NCI-H510A treated with DMSO at 0.1 percent for 48 hours (cell line): ENCODE results near the gene SCGN.

ENCODE experiments used
- DNase-seq: peaks from one replicate; lab custom pipeline; 2025; lab: John Stamatoyannopoulos, UW

SCGN gene

DNA sequence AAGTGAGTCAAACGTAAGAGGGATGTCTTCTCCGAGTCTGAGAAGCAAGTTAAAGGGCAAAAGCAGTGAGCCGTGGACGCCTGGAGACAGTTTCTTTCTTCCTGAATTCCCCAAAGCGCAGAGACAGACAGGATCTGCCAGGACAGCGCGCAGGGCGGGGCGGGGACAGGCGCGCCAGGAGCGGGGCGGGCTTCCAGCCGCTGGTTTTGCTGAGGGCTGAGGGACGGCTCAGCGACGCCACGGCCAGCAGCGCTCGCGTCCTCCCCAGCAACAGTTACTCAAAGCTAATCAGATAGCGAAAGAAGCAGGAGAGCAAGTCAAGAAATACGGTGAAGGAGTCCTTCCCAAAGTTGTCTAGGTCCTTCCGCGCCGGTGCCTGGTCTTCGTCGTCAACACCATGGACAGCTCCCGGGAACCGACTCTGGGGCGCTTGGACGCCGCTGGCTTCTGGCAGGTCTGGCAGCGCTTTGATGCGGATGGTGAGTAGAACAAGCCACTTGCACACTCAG, at the start of gene SCGN:
Gene SCGN, plus strand, starts transcription at position 209 of the 509 bp plus-strand sequence. Its CDS starts 189 bp downstream, at position 398.
- peak; percentile 71 for DNase-seq

DNA sequence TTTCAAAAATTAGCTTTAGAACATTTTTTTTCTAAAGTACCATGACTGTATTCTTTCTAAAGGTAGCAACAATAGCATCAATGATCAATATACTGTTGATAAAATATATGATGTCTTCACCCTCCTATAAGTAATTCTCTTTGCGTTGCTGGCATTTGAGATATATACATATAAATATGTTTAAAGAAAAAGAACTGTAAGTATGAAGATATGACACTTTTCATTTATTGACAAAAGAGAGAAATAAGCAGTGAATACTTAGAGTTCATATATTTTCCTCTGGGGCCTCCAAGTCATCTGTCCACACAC, 49.4 kb upstream of the SCGN start:
- DNase-seq: no peak

GRCh38 chr6:25603251-25603650, 48.8 kb upstream of the SCGN start:
- no peak for DNase-seq

DNA sequence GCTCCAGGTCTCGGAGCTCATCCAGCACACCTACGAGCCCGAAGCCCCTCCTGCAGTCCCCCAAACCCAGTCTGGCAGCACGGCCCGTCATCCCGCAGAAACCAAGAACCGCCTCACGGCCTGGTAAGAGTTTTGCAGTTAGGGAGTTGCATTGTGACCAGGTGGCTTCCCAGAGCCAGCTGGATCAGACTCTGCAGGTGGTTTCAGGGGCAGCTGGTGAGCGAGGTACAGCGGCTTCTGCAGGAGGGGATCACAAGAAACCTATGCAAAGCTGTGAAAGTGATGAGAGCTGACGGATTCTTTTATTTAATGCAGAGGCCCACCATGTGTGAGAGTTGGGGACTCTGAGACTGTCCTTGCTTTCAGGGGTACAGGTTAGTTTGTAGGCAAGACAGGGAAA, 45.9 kb upstream of the SCGN start:
- peak; percentile 43 for DNase-seq

GRCh38 chr6:25608558-25609174, 43.3 kb upstream of the SCGN start:
- DNase-seq: no peak

DNA sequence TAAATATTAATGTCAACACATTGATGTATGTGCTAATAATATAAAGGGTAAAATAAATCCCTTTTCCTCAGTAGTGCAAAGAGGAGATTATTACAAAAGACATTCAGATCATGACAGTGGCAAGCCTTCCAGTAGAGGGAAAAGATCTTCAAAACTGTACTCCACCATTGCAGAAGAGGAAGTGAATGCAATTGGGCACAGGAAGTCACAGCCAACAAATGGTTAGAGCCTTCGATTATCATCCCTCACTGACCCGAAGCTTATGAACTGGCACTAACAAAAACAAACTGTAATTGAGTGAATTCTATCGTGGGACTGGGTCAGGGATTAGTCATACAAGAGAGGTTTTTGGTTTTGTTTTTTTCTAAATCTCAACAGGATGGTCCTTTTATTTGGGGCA, 39.3 kb upstream of the SCGN start:
- no peak for DNase-seq

DNA sequence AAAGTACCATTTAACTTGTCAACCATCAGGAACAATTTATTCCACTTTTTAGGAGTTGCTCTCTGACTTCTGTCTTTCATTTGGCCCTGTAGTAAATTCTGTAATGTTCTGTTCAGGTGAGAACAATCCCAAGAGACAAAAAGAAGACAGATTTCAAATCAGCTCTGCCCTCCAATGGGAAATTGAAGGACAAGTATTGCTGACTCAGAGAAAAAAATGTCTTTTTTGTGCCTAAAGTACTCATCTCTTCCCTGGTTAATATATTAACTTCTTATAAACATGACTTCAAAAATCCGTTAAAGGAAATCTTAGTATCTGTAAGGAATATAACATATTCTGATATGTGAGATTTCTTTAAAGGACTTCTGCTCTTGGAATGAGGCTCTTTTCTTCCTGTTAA, 38.6 kb upstream of the SCGN start:
- no peak for DNase-seq

GRCh38 chr6:25614052-25614451, 38.0 kb upstream of the SCGN start:
- DNase-seq: no peak

DNA sequence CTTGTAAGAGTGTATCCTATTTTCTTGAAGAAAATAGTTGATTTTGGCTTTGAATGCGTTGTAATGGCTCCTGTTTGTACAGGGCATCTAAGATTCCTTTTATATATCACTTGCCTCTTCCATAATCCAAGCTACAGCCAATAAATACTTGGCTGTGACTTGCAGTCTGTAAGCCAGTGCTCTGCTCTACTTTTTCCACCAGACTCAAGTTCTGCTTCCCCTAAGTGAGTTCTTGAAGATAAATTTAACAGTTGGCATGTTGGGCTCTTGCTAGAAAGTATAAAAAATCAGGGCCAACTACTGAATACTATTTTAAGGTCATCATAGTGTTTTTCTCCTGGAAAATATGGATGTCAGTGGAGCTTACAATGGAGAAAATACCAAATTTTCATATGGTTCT, 36.5 kb upstream of the SCGN start:
- DNase-seq: no peak

- no peak for DNase-seq
Observed at GRCh38 chr6:25617997-25618396, 34.0 kb upstream of the SCGN start.

GRCh38 chr6:25619217-25619616, 32.8 kb upstream of the SCGN start:
- DNase-seq: no peak

- no peak for DNase-seq
Observed at GRCh38 chr6:25620391-25620790, 31.6 kb upstream of the SCGN start.

GRCh38 chr6:25623065-25623464, 28.9 kb upstream of the SCGN start:
- DNase-seq: no peak

DNA sequence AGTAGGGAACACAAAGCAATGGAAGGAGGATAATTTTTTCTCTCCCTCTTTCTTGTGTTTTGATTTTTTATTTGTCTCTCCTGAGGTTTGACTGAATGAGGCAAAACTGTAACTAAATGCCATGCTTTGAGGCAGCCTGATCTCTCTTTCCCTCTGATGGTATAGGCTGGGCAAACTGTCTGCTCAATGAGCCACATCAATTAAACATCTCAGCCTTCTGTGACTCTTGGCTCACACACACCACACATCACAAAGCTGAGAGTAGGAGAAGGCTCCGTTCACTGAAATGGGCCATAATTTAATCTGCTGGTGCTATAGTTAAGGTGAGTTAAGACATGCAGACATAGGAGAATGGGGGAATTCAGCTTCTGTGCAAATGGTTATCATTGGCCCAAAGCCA, 28.1 kb upstream of the SCGN start:
- DNase-seq: peak; percentile 50

DNA sequence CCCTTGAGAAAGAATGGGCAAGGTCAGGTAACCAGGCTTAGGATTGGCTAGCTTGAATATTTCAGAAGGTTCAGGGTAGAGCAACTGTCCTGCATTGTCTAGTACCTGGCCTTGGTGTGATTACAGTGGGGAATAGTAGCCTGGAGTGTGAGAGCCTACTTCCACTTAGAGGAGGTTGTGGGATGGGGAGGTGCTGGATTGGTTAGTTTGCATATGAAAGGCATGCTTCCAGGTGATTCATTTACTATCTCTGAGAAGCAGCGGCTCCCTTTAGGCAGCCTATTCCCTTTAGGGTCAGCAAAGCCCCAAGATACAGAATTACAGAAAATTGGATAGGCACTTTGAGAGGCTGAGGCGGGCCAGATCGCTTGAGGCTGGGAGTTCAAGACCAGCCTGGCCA, 25.0 kb upstream of the SCGN start:
- DNase-seq: peak; percentile 48

DNA sequence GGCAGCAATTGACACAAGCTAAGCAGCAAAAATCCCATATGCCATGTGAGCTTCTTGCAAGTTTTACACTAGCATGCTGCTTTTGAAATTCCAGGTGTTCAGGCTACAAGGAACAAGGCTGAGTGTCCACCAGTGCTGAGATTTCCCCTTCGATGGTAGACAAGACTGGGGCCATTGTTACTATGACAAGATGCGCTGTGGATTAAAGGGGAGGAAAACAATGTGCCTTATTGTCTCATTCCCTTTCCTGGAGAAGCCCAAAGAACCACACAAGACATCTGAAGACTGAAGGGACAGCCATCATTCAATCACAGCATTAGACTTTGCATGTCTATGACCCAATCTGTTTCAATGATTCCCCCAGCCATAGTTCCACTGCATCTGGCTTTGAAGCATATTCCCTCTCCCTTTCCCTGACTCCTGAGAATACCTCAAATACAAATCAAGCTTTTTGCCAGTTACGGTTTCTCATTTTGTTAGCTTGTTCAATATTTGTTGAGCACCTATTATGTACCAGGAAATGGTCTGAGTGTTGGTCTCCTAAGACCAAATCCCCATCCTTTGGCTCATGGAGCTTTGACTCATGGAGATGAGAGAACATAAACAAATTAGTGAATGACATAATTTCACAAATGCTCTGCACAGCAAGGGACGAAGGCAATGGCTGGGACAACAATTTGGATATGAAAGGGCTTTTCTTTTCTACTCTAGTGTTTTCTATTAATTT, 23.4 kb upstream of the SCGN start:
- DNase-seq: no peak

GRCh38 chr6:25629198-25629576, 22.8 kb upstream of the SCGN start:
- peak; percentile 66 for DNase-seq

- DNase-seq: peak; percentile 26
Observed at GRCh38 chr6:25630508-25631278, 21.3 kb upstream of the SCGN start.

GRCh38 chr6:25635886-25636317, 16.1 kb upstream of the SCGN start:
- DNase-seq: no peak

- DNase-seq: no peak
Observed at GRCh38 chr6:25637211-25637610, 14.8 kb upstream of the SCGN start.

DNA sequence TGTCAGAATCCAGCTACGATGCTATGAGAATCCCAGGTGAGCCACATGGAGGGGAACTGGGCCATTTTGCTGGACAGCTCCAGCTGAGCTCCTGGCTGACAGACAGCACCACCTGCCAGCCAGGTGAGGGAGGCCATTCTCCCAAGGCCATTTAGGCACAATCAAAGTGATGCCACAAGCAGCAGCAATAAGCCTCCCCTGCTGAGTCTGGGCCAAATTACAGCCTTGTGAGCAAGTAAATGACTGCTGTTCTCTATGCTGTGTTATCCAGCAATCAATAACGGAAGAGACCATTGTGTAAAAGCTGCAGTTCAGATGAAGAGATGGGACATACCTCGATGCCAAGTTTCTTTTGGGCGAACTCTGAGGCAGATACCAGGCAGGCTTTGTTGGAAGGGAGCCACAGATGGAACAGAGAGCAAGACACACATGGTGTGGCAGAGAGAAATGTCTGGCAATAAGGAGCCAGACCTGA, 14.0 kb upstream of the SCGN start:
- peak; percentile 69 for DNase-seq

GRCh38 chr6:25639653-25640052, 12.4 kb upstream of the SCGN start:
- DNase-seq: no peak

- DNase-seq: peak; percentile 34
Observed at GRCh38 chr6:25640446-25640845, 11.6 kb upstream of the SCGN start.
